Iris pigment epithelial cell (primary cell): ENCODE results near the gene CTU2.

Experiments used
- DNase-seq: peaks from one replicate; pipeline ENCODE4 v3.0.0-alpha.2; 2011; ENCODE audit warnings: low read depth

CTU2 gene

DNA sequence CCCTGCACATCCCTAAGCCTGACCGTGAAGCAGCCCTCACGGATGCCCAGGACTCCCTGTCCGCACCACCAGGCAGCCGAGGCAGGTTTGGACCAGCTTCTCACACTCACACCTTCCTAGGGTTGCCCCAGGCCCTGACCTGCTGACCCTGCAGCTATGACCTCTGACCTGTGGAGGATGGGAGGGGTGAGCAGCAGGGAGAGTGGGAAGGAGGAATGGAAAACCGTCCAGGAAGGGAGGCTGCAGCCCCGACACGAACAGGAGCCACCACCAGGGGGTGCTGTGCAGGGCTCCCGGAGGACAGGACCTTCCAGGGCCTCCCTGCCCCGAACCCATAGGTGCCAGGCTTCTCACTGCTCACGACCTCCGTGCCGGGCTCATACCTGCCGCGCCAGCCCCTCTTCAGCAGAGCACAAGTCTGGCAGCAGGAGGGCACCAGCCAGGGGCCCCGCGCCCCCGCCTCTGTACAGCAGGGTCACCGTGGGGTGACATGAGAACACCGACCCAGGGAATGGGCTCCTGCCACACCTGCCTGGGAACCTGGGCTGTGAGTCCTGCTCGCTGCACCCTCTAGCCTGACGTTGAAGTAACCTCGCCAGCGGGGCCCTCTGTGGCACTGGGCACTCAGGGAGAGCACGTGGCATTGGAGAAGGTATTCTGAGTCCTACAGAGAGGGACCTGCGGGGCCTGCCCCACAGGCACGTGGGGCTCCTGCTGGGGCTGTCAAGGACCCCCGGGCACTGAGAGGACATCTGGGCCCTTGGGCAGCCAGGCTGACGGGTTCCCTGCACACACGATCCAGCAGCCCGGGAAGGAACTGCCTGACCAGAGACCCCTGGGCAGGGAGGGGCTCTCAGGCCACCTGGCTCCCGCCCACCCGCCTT lies 37.6 kb downstream of the CTU2 start:
- DNase-seq: peak; percentile 51

- no peak for DNase-seq
Measured at GRCh38 chr16:88744577-88745521, 38.5 kb downstream of the CTU2 start.

- no peak for DNase-seq
Measured at GRCh38 chr16:88746506-88746905, 40.2 kb downstream of the CTU2 start.

DNA sequence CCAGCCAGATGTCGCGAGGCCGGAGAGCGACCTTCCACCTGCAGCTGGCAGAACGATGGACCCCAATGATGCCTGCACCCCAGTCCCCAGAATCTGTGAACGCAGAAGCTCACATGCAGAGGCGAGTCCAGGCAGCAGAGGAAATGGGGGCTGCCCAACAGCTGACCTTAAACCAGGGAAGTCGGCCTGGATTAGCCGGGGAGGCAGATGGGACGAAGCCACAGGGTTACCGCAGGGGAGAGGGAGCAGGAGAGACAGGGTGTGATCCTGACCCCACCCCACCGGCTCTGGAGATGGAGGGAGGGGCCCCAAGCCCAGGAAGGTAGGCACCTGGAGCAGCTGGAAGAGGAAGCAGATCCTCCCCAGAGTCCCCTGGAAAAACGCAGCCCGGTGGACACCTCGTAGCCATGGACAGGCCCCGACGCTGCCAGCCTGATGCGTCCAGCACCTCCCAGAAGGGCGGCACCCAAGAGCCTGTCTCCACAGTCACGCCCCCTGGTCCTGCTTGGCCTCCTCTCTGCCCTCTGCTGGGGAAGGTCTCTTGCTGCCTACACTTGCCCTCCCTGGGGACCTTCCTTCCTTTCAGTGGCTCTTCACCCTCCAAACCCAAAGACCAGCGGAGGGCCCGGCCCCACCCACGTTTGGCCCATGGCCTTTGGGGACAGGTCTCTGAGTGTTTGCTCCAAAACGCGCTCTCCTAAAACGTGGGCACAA lies 41.4 kb downstream of the CTU2 start:
- no peak for DNase-seq

- no peak for DNase-seq
Measured at GRCh38 chr16:88748364-88748763, 42.1 kb downstream of the CTU2 start.

- no peak for DNase-seq
Measured at GRCh38 chr16:88749358-88749757, 43.1 kb downstream of the CTU2 start.

DNA sequence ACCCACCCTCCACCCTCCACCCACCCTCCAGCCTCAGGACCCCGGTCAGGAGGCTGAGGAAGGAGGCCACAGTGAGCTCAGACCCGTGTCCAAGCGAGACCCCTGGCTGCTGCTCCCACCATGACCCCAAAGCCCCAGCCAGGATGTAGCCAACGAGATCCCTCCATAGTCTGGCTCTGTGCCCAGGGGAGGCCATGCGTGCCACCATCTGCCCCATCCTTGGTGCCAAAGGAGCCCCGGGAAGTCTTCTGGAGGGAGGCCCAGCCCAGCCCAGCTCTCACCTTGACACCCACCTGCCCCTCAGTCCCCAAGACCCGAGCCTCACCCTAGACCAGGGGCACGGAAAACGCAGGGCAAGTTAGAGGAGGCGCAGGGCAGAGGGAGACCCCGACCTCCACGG lies 44.6 kb downstream of the CTU2 start:
- DNase-seq: no peak

- DNase-seq: no peak
Measured at GRCh38 chr16:88752386-88753002, 46.2 kb downstream of the CTU2 start.

- DNase-seq: no peak
Measured at GRCh38 chr16:88753191-88753590, 46.9 kb downstream of the CTU2 start.

GRCh38 chr16:88753602-88754001 lies 47.3 kb downstream of the CTU2 start:
- no peak for DNase-seq

- no peak for DNase-seq
Measured at GRCh38 chr16:88754109-88754911, 48.0 kb downstream of the CTU2 start.

DNA sequence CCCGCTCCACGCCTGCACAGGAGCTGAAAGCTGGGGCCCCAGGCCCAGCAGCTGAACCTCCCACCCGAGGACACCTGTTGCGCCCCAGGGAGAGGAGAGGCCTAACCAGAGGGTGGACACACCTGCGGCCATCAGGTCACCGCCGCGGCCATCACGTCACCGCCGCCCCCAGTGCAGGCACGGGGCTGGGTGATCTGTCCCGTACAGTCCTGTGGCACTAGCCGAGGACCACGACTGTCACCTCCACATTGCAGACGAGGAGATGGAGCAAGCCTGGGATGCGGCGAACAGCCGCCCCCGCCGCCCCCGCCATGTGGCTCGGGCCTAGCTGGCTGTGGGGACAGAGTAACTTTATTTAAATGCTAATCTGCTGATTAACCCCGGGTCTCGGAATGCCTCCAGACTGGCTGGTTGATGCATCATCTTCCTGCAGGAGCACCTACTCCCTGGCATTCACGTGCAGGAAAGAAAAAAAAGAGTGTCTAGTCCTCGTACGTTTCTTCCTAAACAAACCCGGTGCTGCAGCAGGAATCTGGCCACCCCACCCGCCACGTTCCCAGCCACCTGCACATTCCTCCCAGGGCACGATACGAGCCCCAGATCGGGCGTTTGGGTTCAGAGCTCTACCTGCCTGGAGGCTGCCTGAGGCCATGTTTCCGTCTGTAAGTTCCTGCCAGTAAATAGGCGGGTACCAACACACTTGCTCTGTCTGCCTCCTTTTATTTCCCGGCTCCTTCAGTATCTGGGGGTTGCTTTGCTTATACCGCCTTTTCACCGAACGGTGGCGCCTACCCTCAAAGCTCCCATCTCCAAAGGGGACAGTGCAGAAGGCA lies 48.8 kb downstream of the CTU2 start:
- DNase-seq: peak; percentile 67

- DNase-seq: no peak
Measured at GRCh38 chr16:88755745-88756443, 49.6 kb downstream of the CTU2 start.

DNA sequence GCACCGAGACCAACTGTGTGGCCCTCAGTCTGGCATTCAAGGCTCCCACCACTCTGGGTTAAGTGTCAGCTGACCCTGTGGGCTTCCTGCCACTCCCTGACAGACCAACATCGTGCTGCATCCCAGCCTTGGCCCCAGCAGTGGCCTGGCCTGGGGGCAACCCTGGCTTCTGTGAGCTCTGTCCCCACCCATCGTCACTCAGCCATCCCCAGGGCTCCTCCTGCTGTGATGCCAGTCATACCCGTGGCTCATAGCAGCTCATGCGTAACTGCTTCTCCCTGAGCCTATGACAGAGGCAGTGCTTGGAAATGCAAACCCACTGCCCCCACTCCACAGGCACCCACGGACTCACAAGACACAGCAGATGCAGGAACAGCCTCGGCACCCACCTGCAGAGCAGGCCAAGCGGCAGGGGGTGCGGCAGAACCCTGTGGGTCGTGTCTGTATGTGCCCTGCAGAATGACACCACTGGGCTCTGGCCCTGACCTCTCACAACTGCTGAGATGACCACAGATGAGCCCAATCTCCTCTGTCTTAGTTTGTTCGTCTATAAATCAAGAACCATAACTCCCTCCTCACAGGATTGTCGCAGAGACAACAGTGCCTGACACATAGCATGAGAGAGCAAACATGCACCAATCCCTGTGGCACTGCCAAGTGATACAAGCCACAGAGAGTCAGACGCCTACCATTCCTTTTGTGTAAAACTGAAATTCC lies 52.1 kb downstream of the CTU2 start:
- DNase-seq: no peak

GRCh38 chr16:88758944-88759244 lies 52.6 kb downstream of the CTU2 start:
- DNase-seq: no peak

- DNase-seq: peak; percentile 67
Measured at GRCh38 chr16:88759245-88759975, 53.1 kb downstream of the CTU2 start.

- DNase-seq: no peak
Measured at GRCh38 chr16:88759976-88760350, 53.7 kb downstream of the CTU2 start.

DNA sequence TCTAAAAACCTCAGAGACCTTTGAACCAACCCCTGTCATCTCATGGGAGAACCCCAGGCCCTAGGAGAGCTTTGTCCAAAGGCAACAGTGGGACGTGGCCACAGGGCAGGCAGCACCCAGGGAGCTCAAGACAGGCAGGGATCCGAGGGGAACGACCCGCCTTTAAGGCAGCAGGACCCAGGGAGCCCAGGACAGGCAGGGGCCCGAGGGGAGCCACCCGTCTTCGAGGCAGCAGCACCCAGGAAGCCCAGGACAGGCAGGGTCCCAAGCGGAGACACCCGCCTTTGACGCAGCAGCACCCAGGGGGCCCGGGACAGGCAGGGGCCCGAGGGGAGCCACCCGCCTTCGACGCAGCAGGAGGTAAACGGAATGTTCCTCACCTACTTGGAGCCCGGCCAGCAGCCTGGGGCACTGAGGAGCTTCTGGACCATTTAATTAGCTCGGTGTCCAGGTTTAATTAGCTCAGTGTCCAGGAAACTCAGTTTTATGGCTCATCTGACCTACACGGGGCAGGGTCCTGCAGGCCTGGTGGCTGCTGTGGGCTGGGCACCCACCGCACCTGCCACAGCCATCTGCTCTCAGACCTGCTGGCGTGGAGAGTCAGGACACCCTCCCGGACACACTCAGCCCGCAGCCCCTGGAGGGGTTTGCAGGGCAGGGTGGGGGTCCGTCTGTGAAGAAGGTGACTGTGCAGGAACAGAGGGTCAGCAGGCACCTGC lies 54.3 kb downstream of the CTU2 start:
- no peak for DNase-seq
